ENCODE data around the gene HTR1B.

HTR1B gene

DNA sequence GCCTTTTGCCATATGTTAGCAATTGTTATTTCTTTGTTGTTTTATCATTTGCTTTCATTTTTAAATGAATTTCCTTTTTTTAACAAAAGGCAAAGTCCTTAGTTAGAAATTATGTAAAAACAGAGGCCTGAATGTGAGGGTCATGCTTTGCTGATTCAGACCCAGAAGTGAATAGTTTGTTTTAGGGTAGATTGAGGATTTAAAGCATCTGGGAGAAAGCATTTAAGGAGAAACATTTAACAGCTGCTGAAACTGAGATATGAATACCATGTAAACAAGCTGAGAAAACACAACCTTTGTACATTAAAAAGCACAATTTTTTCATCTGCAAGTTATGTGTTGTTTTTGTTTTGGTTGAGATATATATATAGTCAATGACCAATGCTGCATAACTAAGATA is 8.0 kb downstream of the HTR1B start:
- no peak for DNase-seq

DNA sequence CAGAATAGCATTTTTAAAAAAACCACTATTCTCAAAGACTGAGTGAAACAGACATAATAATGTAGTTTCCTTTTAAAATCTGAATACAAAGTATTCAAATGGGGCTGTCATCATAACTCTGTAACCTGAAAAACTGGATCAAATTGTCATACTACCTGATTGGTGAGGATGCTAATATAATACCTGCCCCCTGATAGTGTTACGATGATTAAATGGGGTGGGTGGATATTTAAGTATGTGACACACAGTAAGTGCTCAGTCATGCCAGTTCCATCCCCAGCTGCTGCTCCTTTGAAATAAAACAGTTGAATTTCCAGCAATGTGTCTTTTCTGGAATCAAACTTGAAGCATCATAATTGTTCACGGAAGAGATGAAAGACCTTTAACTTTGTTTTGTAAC is 8.9 kb downstream of the HTR1B start:
- DNase-seq: no peak

DNA sequence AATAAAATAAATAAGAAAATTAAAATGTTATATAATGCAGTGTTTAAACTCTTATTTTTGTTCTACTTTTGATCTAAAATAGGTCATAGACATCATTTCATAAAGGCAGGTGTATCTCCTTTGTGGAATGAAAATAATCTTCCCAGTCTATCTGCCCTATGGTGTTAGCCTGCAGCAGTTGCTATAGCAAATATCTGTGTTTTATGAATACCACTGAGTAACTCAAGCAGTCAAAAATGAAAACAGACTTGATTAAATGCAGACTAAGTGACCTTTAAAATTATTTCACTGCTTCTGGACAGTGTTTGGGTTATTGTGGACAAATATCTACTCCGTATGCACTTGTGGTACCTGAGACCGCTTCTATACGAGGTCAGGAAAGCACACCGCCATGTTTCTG is 11.8 kb downstream of the HTR1B start:
- DNase-seq: no peak

GRCh38 chr6:77450924-77451323 is 12.4 kb downstream of the HTR1B start:
- peak in 1 of 2 donors; percentile 4 for DNase-seq

- DNase-seq: no peak
Measured at GRCh38 chr6:77448546-77448945, 14.7 kb downstream of the HTR1B start.

GRCh38 chr6:77447254-77447653 is 16.0 kb downstream of the HTR1B start:
- no peak for DNase-seq

- DNase-seq: no peak
Measured at GRCh38 chr6:77446249-77446648, 17.0 kb downstream of the HTR1B start.

GRCh38 chr6:77445214-77445613 is 18.1 kb downstream of the HTR1B start:
- no peak for DNase-seq

DNA sequence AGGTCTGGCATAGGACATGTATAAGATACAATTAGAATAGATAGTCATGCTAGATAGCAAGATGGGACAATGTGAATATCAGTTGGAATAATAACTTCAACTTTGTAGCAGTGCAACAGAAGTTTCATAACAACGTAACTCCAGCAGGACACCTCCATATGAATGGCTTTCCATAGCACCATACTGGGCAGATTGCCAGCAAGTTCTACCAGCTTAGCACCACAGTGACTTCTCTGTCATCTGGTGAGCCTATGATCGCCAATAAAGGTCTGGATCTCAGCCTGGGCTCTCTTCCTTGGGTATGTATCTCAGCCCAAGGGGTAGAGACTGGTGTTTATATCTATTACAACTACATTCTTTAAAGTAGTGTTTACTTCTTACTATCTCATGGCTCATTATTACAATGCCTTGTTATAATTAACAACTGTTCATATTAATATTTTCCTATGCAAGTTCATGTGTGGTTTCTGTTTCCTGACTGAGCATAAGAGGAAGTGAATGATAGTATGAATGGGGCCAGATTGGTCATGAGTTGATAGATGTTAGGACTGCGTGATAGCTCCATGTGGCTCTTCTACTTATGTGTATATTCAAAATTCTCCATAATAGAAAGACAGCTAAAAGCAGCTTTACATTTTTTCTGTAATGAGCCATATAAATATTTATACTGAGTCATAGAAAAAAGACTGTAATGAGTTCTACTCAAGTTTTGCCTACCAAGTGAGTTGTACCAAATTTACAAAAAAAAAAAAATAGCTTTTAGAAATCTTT is 22.9 kb downstream of the HTR1B start:
- no peak for DNase-seq

- no peak for DNase-seq
Measured at GRCh38 chr6:77433888-77434287, 29.4 kb downstream of the HTR1B start.

DNA sequence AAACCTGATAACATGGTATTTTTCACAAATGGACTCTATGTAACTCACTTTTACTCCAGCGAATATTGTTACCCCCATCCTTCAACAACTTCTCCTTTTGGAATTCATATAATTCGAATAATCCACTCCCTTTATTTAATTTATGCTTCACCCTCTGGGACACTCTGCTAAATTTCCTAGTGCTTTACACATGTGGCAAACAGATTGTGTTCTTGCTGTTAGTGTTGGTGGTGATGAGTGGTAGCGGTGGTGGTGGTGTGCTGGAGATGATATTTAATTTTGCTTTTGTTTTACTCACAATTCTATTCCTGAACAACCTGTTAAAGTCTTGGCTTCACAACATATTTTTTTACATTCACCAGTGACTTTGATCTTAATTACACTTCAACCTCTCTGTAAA is 32.8 kb downstream of the HTR1B start:
- DNase-seq: no peak

- no peak for DNase-seq
Measured at GRCh38 chr6:77425671-77426070, 37.6 kb downstream of the HTR1B start.

DNA sequence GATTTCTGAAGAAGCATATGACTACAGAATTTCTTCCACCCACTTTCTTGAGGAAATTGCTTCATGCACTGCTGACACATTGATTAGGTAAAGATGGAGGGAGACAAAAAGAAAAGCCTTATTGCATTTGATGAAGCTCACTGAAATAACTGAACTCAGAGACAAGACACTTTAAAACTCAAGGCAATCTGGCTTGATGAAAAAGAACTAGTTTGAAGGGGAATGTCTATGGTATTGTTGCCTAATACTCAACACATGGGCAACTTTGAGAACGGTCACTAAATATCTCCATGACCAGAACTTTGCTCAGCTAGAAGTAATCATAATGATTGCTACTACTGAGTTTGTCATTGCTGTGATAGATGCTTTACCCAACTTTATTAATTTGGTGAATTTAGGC is 38.1 kb downstream of the HTR1B start:
- no peak for DNase-seq

DNA sequence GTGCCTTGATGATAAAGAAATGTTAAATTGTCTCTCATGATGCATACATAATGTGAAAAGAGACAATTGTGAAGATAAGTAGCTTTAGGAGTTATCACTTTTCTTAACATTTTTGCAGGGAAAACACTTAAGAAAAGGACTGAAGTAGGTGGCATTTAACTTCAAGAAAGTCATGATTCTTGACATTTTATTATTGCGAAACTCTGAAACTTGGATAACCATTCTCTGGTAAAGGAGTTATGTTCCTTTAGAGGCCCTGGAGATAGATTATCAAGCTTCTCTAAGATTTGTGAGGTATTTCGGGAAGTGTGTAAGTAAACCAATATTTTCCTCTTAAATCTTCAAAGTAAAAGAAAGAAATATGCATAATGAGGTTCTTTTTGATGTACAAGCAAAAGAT is 38.5 kb downstream of the HTR1B start:
- DNase-seq: no peak

DNA sequence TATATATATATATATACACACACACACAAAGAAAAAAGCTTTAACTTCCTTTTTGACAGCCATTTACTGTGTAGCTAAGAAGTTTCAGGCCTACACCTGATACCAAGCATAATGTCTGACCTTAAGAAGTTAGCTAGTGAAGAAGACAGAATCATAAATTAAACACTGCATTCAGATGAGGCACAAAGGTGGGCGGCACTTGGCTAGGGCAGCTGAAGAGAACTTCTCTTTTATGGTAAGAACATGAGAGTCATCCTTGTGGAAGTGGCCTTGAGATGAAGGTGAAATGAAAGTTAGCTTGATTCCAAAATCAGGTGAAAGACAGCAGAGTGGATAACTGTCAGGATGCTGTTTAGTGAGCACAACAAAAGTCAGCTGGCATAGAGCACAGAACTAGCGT is 46.5 kb downstream of the HTR1B start:
- DNase-seq: no peak

DNA sequence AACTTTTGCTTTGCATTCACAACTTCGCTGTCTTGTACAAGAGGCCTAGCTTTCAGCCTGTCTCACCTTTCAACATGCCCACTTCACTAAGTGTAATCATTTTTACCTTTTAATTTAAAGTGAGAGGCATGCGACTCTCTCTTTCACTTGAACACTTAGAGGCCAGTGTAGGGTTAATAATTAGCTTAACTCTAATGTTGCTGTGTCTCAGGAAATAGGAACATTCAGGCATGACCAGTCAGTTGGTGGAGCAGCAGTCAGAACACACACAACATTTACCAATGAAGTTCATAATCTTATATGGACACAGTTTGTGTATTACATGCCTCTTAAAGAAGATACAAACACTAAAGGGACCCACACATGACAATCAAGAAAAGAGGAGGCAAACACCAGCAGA is 47.6 kb downstream of the HTR1B start:
- DNase-seq: no peak
